DMS53 (cell line): ENCODE measurements around the gene DKK3.

Experiments used
- DNase-seq: peaks from one replicate; lab custom pipeline; 2025; lab: John Stamatoyannopoulos, UW

DKK3 gene

GRCh38 chr11:11967669-11968510 is 40.5 kb downstream of the DKK3 start:
- DNase-seq, result no peak

DNA sequence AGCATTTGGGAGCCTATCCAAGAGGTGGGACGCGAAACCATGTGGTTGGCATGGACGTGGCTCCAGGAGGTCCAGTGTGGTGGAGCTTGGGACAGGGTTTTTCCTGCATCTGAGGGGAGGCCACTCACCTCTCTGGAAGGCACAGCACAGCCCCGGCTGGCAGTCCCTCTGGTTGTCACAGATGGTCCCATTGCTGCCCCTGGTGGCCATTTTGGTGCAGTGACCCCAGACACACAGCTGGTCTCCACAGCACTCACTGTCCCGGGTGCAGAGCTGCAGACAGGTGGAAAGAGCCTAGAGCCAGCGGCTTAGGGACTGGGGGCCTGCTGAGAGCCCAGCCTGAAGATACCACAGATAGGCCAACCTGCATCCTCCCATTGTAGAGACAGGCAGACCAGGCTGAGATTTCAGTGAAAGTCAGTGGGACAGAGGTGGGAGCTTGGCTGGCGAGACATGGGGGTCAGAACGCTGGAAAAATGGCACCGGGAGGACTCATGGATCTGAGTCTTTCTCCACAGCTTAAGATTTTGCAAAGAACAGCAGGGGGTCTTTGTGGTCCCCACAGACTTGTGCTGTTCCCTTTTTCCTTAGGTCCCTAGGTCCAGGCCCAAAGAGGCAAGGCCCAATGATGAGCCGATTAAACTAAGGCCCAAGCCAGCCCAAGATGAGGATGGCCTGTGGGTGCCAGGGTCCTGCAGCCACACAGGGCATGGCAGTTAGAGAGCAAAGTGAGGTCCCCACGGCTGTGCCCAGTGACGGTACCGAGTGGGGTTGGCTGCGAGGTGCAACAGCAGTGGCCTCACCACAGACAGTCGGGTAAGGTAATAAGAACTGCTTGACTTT is 41.4 kb downstream of the DKK3 start:
- DNase-seq, result peak; percentile 89

DNA sequence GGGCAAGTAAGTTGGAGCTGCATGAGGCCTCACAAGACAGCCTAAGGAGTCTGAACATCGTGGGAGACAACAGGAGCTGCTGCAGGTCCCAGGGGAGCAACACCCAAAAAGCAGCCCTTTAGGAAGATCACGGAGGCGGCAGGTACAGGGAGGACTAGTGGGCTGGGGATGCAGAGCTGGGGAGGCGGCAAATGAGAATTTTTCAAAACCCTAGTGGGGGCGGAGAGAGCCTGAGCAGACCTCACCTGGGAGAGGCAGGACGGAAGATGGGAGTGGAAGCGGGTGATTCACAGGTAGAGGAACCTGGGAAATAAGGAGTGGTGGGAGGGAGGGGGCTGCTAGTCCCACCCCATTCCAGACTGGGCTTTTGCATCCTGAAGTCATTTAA is 42.1 kb downstream of the DKK3 start:
- no peak for DNase-seq

DNA sequence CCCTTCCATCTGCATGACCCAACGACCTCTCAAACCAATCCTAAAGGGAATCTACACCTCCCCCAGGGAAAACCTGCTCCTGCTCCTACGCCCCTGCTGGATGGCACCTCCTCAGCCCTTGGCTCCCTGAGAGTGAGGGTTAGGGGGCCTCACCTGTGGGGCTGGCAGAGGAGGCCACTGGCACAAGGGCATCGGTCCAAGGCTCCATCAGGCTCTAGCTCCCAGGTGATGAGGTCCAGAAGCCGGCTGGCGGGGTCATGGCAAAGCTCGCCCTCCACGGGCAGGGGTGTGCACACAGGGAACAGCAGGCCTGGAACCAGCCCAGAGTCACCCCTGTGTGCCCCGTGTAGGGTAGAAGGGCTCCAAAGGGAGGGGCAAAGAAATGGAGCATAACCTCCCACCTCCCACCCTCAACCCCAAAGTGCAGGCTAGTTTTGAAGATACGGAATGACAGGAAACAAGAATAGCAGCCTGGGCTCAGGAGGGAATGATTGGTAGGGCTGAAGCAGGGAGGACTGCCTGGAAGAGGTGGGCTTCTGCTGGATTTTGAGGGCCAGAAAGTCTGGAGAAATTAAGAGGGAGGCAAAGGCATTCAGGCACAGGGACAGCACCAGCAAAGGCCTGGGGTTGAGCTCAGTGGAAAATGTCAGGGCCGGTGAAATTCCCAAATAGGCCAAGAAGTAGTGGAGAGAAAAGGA is 42.6 kb downstream of the DKK3 start:
- no peak for DNase-seq

DNA sequence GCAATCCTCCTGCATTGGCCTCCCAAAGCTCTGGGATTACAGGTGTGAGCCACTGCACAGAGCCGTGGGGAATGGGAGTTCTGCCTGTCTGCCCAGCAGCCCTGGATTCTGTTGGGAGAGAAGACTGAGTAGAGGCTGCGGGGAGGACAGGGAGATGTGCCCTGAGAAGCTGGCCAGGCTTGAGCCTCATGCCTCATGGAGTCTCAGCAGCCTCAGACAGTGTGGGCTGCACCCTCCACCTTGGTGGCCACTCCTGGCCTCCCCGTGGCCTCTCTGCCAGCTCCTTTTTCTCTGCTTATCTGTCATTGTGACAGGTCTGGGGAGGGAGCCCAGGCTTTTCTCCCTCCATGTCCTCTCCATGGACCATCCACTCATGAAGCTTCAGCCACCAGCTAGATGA is 43.2 kb downstream of the DKK3 start:
- DNase-seq, result no peak

DNA sequence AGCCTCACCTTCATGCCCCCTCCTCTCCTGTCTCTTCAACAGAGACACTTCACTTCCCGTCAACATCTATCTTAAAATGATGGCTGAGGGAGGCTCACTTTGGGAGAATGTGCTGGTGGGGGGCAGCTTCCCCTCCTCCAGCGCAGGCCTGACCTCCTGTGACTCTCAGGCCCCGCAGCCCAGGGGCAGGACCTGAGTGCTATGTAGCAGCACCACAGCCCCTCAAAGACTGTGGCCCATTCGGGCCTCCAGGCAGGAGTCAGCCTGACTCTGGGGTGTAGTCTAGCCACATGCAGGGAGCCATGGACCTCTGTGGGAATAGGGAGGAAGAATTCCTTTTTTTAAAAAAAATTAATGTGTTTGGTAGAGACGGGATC is 43.7 kb downstream of the DKK3 start:
- no peak for DNase-seq

- DNase-seq, result no peak
These were observed 44.3 kb downstream of the DKK3 start for GRCh38 chr11:11963842-11964773.

DNA sequence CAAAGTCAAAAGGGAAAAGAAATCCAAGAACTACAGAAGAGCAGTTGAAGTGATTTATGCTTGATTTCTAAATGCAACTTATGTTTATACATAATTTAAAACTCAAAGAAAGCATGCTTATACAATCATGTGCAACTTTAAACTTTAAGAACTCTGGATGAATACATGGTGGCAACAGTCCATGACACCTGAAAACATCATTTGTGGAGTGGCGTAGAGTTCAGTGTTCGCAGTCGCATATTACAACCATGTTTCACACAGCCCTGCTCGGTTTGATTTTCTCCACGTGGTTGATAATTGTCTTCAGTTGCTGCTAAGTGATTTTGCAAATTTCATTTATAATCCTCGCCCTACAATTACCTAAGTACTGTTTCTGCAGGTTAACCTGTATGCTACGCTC is 45.4 kb downstream of the DKK3 start:
- DNase-seq, result no peak

DNA sequence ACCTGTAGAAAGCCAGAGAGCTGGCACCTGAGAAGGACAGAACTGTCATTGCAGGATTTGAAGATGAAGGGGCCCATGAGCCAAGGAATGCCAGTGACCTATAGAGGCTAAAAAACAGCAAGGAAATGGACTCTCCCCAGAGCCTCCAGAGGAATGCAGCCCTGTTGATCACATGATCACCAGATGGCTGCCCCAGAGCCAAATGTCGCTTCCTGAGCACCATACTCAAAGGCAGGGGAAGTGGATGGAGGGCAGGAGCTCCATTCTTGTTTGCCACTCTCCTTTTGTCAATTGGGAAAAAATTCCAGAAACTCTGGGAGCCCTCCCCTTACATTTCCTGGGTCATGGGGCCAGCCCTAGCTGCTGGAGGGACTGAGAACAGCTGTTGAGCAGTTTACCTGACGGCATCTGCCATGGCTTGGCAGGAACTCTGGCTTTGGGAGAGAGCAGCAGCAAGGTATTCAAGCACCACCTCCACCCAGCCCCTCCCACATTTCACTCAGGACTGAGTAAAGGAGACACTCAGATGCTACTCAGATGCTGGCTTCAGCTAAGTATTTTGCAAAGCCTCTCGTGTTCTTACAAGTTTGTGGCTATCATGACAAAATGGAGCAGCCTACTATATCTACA is 46.9 kb downstream of the DKK3 start:
- peak; percentile 52 for DNase-seq

- no peak for DNase-seq
These were observed 47.7 kb downstream of the DKK3 start for GRCh38 chr11:11960687-11961086.

DNA sequence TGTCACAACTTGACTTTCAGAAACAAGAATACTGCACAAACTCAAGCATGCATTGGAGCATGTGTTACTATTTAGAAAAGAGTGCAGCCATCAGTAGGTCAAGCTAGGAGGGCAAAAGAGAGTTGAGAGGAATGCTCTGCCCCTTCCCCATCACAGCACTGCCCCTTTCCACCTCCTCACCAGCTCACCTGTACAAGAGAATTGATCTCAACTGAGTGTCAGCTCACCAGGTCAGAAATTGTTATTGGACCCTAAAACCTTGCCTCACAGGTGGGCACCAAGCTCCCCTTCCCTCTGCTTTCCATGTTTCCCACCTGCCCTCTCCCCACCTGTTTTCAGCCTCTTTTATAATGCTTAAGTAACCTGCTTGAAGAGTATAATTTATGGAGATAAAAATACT is 48.8 kb downstream of the DKK3 start:
- DNase-seq, result no peak

GRCh38 chr11:11958403-11959231 is 49.8 kb downstream of the DKK3 start:
- DNase-seq, result no peak

- DNase-seq, result no peak
These were observed 52.4 kb downstream of the DKK3 start for GRCh38 chr11:11956006-11956405.

- no peak for DNase-seq
These were observed 56.4 kb downstream of the DKK3 start for GRCh38 chr11:11952036-11952435.

GRCh38 chr11:11949482-11949881 is 58.9 kb downstream of the DKK3 start:
- no peak for DNase-seq

- DNase-seq, result no peak
These were observed 60.0 kb downstream of the DKK3 start for GRCh38 chr11:11948242-11948947.

DNA sequence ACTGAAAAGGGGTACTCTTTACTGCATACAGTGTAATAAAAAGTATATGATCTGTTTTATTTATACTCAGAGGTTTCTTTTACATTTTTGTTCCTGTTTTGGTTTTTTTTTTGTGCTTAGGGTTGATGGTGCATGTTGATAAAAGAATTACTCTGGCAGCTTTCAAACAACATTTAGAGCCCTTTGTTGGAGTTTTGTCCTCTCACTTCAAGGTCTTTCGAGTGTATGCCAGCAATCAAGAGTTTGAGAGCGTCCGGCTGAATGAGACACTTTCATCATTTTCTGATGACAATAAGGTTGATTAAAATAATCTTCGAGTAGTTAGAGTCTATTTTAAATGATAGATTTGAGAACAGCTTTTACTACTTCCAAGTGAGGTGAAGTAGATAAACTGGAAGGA is 60.6 kb downstream of the DKK3 start:
- no peak for DNase-seq

GRCh38 chr11:11946878-11947277 is 61.5 kb downstream of the DKK3 start:
- DNase-seq, result no peak

DNA sequence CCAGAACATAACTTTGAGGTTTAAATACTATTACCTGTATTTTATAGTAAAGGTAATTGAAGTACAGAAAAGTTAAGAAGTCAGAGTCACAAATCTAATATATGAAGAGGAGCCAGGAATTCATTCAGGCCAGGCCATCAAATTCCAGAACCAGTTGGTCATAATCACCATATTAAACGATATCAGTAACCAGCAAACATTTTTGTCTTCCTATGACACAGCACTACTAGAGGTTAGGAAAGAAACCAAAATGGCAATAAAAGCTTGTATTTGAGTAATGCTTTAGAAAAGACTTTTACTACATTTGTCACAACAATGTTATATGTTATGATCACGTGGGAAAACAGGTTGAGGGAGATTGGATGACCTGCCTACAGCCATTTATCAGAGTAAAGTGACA is 62.2 kb downstream of the DKK3 start:
- no peak for DNase-seq

DNA sequence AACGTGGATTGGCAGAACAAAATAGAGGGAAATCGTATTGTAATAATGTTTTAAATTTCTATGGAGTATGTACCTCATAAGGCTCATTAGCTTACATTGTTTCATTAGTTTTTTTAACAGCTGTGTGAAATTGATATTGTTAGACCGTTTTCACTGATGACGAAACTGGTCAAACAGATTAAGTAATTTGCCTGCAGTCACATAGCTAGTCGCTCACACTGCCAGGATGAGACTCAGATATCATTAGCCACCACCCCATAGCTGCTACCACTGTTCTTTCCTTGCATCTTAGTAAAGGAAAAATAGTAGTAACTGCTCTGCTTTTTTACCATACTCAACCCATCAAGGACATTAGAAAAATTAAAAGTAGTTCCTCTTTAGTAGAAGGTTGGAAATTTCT is 64.0 kb downstream of the DKK3 start:
- DNase-seq, result no peak
